ENCODE results near the gene GABBR2.

- TF ChIP-seq, protein P1, sequence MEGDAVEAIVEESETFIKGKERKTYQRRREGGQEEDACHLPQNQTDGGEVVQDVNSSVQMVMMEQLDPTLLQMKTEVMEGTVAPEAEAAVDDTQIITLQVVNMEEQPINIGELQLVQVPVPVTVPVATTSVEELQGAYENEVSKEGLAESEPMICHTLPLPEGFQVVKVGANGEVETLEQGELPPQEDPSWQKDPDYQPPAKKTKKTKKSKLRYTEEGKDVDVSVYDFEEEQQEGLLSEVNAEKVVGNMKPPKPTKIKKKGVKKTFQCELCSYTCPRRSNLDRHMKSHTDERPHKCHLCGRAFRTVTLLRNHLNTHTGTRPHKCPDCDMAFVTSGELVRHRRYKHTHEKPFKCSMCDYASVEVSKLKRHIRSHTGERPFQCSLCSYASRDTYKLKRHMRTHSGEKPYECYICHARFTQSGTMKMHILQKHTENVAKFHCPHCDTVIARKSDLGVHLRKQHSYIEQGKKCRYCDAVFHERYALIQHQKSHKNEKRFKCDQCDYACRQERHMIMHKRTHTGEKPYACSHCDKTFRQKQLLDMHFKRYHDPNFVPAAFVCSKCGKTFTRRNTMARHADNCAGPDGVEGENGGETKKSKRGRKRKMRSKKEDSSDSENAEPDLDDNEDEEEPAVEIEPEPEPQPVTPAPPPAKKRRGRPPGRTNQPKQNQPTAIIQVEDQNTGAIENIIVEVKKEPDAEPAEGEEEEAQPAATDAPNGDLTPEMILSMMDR (conservative IDR thresholded peaks at IDR 0.05), result no peak
- TF ChIP-seq EZH2 (IDR thresholded peaks at IDR 0.05; ENCODE audit: low read depth), result no peak
Measured at GRCh38 chr9:98365781-98366180, 343.0 kb downstream of the GABBR2 start.
